ENCODE data around the gene GNPTAB. TPM values are rescaled to one million over a fixed set of nuclear protein-coding genes. Genes with fewer than 3 reads are reported as not detected.

The GNPTAB gene
- total RNA-seq, 1 donor from 2014 or later, result 28.7 TPM

- no peaks in the 10 kb centered on the region for H3K4me1 ChIP-seq
- DNase-seq (ENCODE audit: extremely low spot score in 2 of 2), result no peak
- H3K27ac ChIP-seq, result no peak overlapping the region
- no peak overlapping the region for H3K4me3 ChIP-seq
- H3K9me3 ChIP-seq, result no peaks in the 10 kb centered on the region
- H3K27me3 ChIP-seq, result no peaks in the 10 kb centered on the region
- H3K36me3 ChIP-seq, result peaks cover 0 to 35% of the 10 kb centered on the region in 2 donors
- TF ChIP-seq CTCF (IDR thresholded peaks at IDR 0.05) (no peak), POLR2A (IDR thresholded peaks at IDR 0.05) (no peak), POLR2AphosphoS5 (IDR thresholded peaks at IDR 0.05; ENCODE audit: insufficient read depth in 1 of 2, low read depth in 1 of 2) (no peak)
- intact Hi-C loops (cut with DNase I), result loop anchor here (10.0 kb wide), 1 partner anchor 335 kb away; no protein-coding TSS in a partner anchor
These were observed 81.1 kb downstream of the GNPTAB start for GRCh38 chr12:101749657-101750056.

GRCh38 chr12:101748907-101749306 is 81.9 kb downstream of the GNPTAB start:
- Histone ChIP-seq H3K4me3 (no peak overlapping the region), H3K36me3 (peaks cover 0 to 40% of the 10 kb centered on the region in 2 donors), H3K27ac (no peak overlapping the region), H3K4me1 (no peaks in the 10 kb centered on the region), H3K9me3 (no peaks in the 10 kb centered on the region), H3K27me3 (no peaks in the 10 kb centered on the region)
- intact Hi-C loops (cut with DNase I), result no loop called here
- DNase-seq (ENCODE audit: extremely low spot score in 2 of 2), result no peak
- no peak for TF ChIP-seq POLR2A (IDR thresholded peaks at IDR 0.05)
- TF ChIP-seq CTCF (IDR thresholded peaks at IDR 0.05), result no peak
- no peak for TF ChIP-seq POLR2AphosphoS5 (IDR thresholded peaks at IDR 0.05; ENCODE audit: insufficient read depth in 1 of 2, low read depth in 1 of 2)

GRCh38 chr12:101747697-101748096 is 83.1 kb downstream of the GNPTAB start:
- DNase-seq (ENCODE audit: extremely low spot score in 2 of 2), result no peak
- H3K4me3 ChIP-seq, result no peak overlapping the region
- no peaks in the 10 kb centered on the region for H3K9me3 ChIP-seq
- H3K27me3 ChIP-seq, result no peaks in the 10 kb centered on the region
- H3K36me3 ChIP-seq, result peaks cover 0 to 48% of the 10 kb centered on the region in 2 donors
- TF ChIP-seq POLR2AphosphoS5 (IDR thresholded peaks at IDR 0.05; ENCODE audit: insufficient read depth in 1 of 2, low read depth in 1 of 2) (no peak), CTCF (IDR thresholded peaks at IDR 0.05) (no peak), POLR2A (IDR thresholded peaks at IDR 0.05) (no peak)
- H3K4me1 ChIP-seq, result no peaks in the 10 kb centered on the region
- intact Hi-C loops (cut with DNase I), result no loop called here
- H3K27ac ChIP-seq, result no peak overlapping the region

GRCh38 chr12:101746661-101747060 is 84.1 kb downstream of the GNPTAB start:
- Histone ChIP-seq H3K4me3 (no peak overlapping the region), H3K27ac (no peak overlapping the region), H3K36me3 (peaks cover 0 to 46% of the 10 kb centered on the region in 2 donors), H3K27me3 (no peaks in the 10 kb centered on the region), H3K4me1 (no peaks in the 10 kb centered on the region), H3K9me3 (no peaks in the 10 kb centered on the region)
- intact Hi-C loops (cut with DNase I), result no loop called here
- TF ChIP-seq POLR2A (IDR thresholded peaks at IDR 0.05), result no peak
- no peak for TF ChIP-seq CTCF (IDR thresholded peaks at IDR 0.05)
- TF ChIP-seq POLR2AphosphoS5 (IDR thresholded peaks at IDR 0.05; ENCODE audit: insufficient read depth in 1 of 2, low read depth in 1 of 2), result no peak
- DNase-seq (ENCODE audit: extremely low spot score in 2 of 2), result no peak

- no peaks in the 10 kb centered on the region for H3K9me3 ChIP-seq
- no peak overlapping the region for H3K4me3 ChIP-seq
- no peaks in the 10 kb centered on the region for H3K27me3 ChIP-seq
- no peak for DNase-seq (ENCODE audit: extremely low spot score in 2 of 2)
- no peak for TF ChIP-seq CTCF (IDR thresholded peaks at IDR 0.05)
- TF ChIP-seq POLR2A (IDR thresholded peaks at IDR 0.05), result no peak
- TF ChIP-seq POLR2AphosphoS5 (IDR thresholded peaks at IDR 0.05; ENCODE audit: insufficient read depth in 1 of 2, low read depth in 1 of 2), result no peak
- no peaks in the 10 kb centered on the region for H3K4me1 ChIP-seq
- H3K27ac ChIP-seq, result no peak overlapping the region
- H3K36me3 ChIP-seq, result peaks cover 0 to 41% of the 10 kb centered on the region in 2 donors
- intact Hi-C loops (cut with DNase I), result no loop called here
These were observed 84.6 kb downstream of the GNPTAB start for GRCh38 chr12:101746196-101746595.
